Medulla oblongata (tissue), 1 donor: ENCODE data around the gene TMEM129.

ENCODE experiments used
- DNase-seq: peaks from one replicate; pipeline ENCODE4 v3.0.0-alpha.2; 2015; ENCODE audit errors: extremely low spot score

Gene TMEM129

GRCh38 chr4:1669270-1669669, 51.9 kb downstream of the TMEM129 start:
- DNase-seq: no peak

GRCh38 chr4:1668488-1668840, 52.7 kb downstream of the TMEM129 start:
- DNase-seq: no peak

- no peak for DNase-seq
These were observed 53.9 kb downstream of the TMEM129 start for GRCh38 chr4:1667273-1667672.

- DNase-seq: no peak
These were observed 54.7 kb downstream of the TMEM129 start for GRCh38 chr4:1666391-1666790.
